ENCODE results near the gene CSMD2. TPM values are rescaled to one million over a fixed set of nuclear protein-coding genes. Genes with fewer than 3 reads are reported as not detected.

CSMD2 gene
- total RNA-seq, 2 experiments from 2014 or later: not detected

DNA sequence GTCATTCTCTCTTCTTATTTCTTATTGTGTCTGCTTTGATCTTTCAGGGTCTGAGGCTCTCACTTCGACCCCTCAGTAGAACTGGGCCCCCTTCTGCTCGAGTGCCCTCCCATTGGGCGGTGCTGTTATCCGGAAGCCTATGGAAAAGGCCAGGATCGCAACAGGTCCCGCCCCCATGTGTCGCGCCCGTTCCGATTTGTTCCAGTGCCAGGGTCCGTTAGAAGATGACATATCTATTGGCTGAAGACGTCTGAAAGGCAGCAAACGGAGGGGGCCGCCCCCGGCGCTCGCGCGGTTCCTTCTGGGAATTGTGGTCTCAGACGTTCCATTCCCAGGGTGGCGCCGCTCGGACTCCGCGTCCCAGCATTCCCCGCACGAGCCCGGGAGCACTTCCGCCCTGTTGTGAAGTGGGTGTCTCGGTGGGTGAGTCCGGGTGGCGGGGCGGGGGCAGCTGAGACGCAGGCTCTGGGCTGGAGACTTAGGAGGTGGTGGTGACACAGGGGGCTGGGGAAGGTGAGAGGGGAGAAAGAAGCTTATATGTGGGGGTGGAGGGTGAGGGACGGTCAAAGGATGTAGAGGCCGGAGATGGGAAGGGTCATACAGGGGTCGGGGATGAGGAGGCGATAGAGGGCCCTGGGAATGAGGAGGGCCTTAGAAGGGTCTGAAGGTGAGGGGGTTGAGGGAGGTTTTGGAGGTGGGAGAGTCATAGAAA is 692.6 kb downstream of the CSMD2 start, which contains the start of gene ZSCAN20:
Gene ZSCAN20, plus strand, starts transcription at position 377 of the 712 bp plus-strand sequence. CDS start 6,644 bp downstream, outside the sequence.
- Histone ChIP-seq H3K4me1 (ENCODE audit: insufficient read depth, low read length, poor library complexity, severe bottlenecking) (peaks cover 18% of the 10 kb centered on the region), H3K4me2 (ENCODE audit: low read length) (peak within 1 kb of the TSS; percentile 59), H3K4me3 (ENCODE audit: low read depth, low read length, poor library complexity, severe bottlenecking) (peak within 1 kb of the TSS; percentile 74), H2AFZ (ENCODE audit: low read length) (peak within 1 kb of the TSS; percentile 71; the same call in 1 of the 2 replicates), H3K79me2 (ENCODE audit: insufficient read depth, low read depth, low read length) (0 out of 2 replicates have a peak, but pooled peaks cover 6% of the 10 kb centered on the region), H3K9me2 (ENCODE audit: insufficient read depth, low read length) (no peaks in the 10 kb centered on the region), H3K27ac (ENCODE audit: low read depth, low read length, poor library complexity, severe bottlenecking) (no peak within 1 kb of the TSS), H3K9me3 (ENCODE audit: low read length) (no peaks in the 10 kb centered on the region), H4K20me1 (ENCODE audit: insufficient read depth, low read length) (no peaks in the 10 kb centered on the region), H3K36me3 (ENCODE audit: insufficient read depth, low read length) (no peaks in the 10 kb centered on the region)
- intact Hi-C loops (cut with micrococcal nuclease; ENCODE audit: unreplicated experiment): loop anchor here (5.0 kb wide), 1 partner anchor 345 kb away; no protein-coding TSS in a partner anchor
- DNase-seq (ENCODE audit: low spot score): peak; percentile 90
- ChIA-PET CTCF (ENCODE audit: unreplicated experiment) (interaction anchor here (1.3 kb wide), 1 partner anchor 174 kb away, joined by 5 read pairs; no protein-coding TSS in a partner anchor), POLR2A (interaction anchor here (0.6 to 1.9 kb wide), 5 partner anchors 10 to 345 kb away, joined by 3 to 9 read pairs (median 4); no protein-coding TSS in a partner anchor)
- BruUV-seq (replicated peaks): no TSS peak
- TF ChIP-seq EZH2phosphoT487 (IDR thresholded peaks at IDR 0.05; ENCODE audit: borderline replicate concordance, low read depth, low read length): no peak
- TF ChIP-seq, protein P1, sequence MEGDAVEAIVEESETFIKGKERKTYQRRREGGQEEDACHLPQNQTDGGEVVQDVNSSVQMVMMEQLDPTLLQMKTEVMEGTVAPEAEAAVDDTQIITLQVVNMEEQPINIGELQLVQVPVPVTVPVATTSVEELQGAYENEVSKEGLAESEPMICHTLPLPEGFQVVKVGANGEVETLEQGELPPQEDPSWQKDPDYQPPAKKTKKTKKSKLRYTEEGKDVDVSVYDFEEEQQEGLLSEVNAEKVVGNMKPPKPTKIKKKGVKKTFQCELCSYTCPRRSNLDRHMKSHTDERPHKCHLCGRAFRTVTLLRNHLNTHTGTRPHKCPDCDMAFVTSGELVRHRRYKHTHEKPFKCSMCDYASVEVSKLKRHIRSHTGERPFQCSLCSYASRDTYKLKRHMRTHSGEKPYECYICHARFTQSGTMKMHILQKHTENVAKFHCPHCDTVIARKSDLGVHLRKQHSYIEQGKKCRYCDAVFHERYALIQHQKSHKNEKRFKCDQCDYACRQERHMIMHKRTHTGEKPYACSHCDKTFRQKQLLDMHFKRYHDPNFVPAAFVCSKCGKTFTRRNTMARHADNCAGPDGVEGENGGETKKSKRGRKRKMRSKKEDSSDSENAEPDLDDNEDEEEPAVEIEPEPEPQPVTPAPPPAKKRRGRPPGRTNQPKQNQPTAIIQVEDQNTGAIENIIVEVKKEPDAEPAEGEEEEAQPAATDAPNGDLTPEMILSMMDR (conservative IDR thresholded peaks at IDR 0.05; ENCODE audit: low read length): no peak

DNA sequence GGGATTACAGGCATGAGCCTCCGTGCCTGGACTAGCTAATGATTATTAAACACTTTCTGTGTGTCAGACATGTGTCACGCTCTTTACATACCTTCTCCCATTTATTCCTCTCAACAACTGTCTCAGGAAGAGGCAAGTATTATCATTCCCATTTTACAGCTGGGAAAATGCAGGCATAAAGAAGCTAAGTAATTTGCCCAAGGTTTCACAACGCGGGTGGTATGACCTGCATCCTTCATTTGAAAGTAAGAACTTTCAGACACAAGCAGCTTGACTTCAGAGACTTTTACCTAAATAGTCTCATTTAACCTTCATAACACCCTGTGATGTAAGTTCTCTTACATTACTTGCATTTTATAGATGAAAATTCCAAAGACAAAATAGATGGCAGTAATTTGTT is 693.6 kb downstream of the CSMD2 start:
- H3K4me1 ChIP-seq (ENCODE audit: insufficient read depth, low read length, poor library complexity, severe bottlenecking): peaks cover 18% of the 10 kb centered on the region
- H3K27ac ChIP-seq (ENCODE audit: low read depth, low read length, poor library complexity, severe bottlenecking): no peak overlapping the region
- intact Hi-C loops (cut with micrococcal nuclease; ENCODE audit: unreplicated experiment): loop anchor here (5.0 kb wide), 1 partner anchor 344 kb away; no protein-coding TSS in a partner anchor
- no peaks in the 10 kb centered on the region for H4K20me1 ChIP-seq (ENCODE audit: insufficient read depth, low read length)
- TF ChIP-seq, protein P1 (conservative IDR thresholded peaks at IDR 0.05; ENCODE audit: low read length): no peak
- no peak for TF ChIP-seq EZH2phosphoT487 (IDR thresholded peaks at IDR 0.05; ENCODE audit: borderline replicate concordance, low read depth, low read length)
- no peak overlapping the region for H3K4me3 ChIP-seq (ENCODE audit: low read depth, low read length, poor library complexity, severe bottlenecking)
- no TSS peak for BruUV-seq (replicated peaks)
- no peaks in the 10 kb centered on the region for H3K36me3 ChIP-seq (ENCODE audit: insufficient read depth, low read length)
- H3K4me2 ChIP-seq (ENCODE audit: low read length): peak overlapping the region; percentile 59
- H3K9me3 ChIP-seq (ENCODE audit: low read length): no peaks in the 10 kb centered on the region
- 0 out of 2 replicates have a peak, but pooled peaks cover 6% of the 10 kb centered on the region for H3K79me2 ChIP-seq (ENCODE audit: insufficient read depth, low read depth, low read length)
- peak overlapping the region; percentile 71; the same call in 1 of the 2 replicates for H2AFZ ChIP-seq (ENCODE audit: low read length)
- H3K9me2 ChIP-seq (ENCODE audit: insufficient read depth, low read length): no peaks in the 10 kb centered on the region
- POLR2A ChIA-PET: interaction anchor here (1.5 to 1.9 kb wide), 4 partner anchors 9 to 344 kb away, joined by 4 to 9 read pairs (median 6); no protein-coding TSS in a partner anchor
- CTCF ChIA-PET (ENCODE audit: unreplicated experiment): interaction anchor here (0.8 to 1.3 kb wide), 4 partner anchors 11 to 177 kb away, joined by 3 to 5 read pairs (median 4); no protein-coding TSS in a partner anchor
- DNase-seq (ENCODE audit: low spot score): no peak
